Duodenal mucosa (tissue), 2 donors: Measurements from ENCODE around the gene SFXN1.
"Not testable (repeated sequence)": the region's sequence is repeated elsewhere in the genome, so short reads cannot be mapped to it uniquely, and the experiment has no call there.

Experiments used
- H3K27ac ChIP-seq: one replicate; pipeline ENCODE4 v1.7.0; 2013; ENCODE audit warnings: low read depth, low read length
- H3K27me3 ChIP-seq, 2 donors: one replicate each; pipeline ENCODE4 v1.7.0; 2013; ENCODE audit warnings: low read length in 2 of 2, control low read depth in 1 of 2; ENCODE audit not compliant: insufficient read depth in 2 of 2, control insufficient read depth in 1 of 2
- H3K36me3 ChIP-seq, 2 donors: one replicate each; pipeline ENCODE4 v1.7.0; 2013; ENCODE audit warnings: low read length in 2 of 2, control low read depth in 1 of 2; ENCODE audit not compliant: insufficient read depth in 2 of 2, control insufficient read depth in 1 of 2
- H3K4me1 ChIP-seq, 2 donors: one replicate each; pipeline ENCODE4 v1.7.0; 2013; ENCODE audit warnings: low read length in 2 of 2, control low read depth in 1 of 2; ENCODE audit not compliant: insufficient read depth in 2 of 2, control insufficient read depth in 1 of 2
- H3K4me3 ChIP-seq, 2 donors: one replicate each; pipeline ENCODE4 v1.7.0; 2013; ENCODE audit warnings: low read length in 2 of 2, low read depth in 1 of 2
- H3K9ac ChIP-seq, 2 donors: one replicate each; pipeline ENCODE4 v1.7.0; 2013; ENCODE audit warnings: low read length in 2 of 2, low read depth in 1 of 2
- H3K9me3 ChIP-seq, 2 donors: one replicate each; pipeline ENCODE4 v1.7.0; 2013; ENCODE audit warnings: low read length in 2 of 2, control low read depth in 1 of 2; ENCODE audit not compliant: control insufficient read depth in 1 of 2

SFXN1 gene

GRCh38 chr5:175478384-175479124, at the start of gene SFXN1:
Gene SFXN1 (plus strand): TSS chr5:175478560. CDS start chr5:175492104, 13,544 bp downstream.
- peak within 1 kb of the TSS; percentile 95 for H3K4me3 ChIP-seq
- peak within 1 kb of the TSS; percentile 85 to 94 for H3K9ac ChIP-seq
- peaks cover 2 to 4% of the 10 kb centered on the region in 2 donors for H3K36me3 ChIP-seq
- H3K27ac ChIP-seq, result peak within 1 kb of the TSS; percentile 37
- peaks cover 19 to 20% of the 10 kb centered on the region in 2 donors for H3K4me1 ChIP-seq
- H3K9me3 ChIP-seq, result no peaks in the 10 kb centered on the region
- no peaks in the 10 kb centered on the region for H3K27me3 ChIP-seq

DNA sequence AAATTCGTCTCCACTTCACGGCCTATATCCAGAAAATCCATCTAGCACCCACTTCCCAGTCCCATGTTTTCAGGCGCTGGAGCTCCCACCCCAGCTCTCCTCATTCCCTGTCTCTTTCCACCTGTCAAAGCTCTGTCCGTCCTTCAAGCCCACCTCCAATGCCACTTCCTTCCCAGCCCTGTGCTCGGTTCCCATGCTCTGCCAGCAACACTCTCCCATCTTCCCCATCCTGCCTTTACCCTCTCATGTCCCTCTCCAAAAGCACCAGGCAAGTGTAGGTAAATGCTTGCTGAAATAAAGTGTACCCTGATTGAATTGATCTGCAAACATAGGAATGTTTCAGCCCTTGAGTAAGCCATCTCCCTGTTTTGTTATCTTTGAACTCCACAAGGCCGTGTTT, 43.6 kb upstream of the SFXN1 start:
- no peak overlapping the region for H3K9ac ChIP-seq
- no peaks in the 10 kb centered on the region for H3K36me3 ChIP-seq
- H3K27me3 ChIP-seq, result no peaks in the 10 kb centered on the region
- no peak overlapping the region for H3K27ac ChIP-seq
- no peaks in the 10 kb centered on the region for H3K4me1 ChIP-seq
- H3K4me3 ChIP-seq, result no peak overlapping the region
- no peaks in the 10 kb centered on the region for H3K9me3 ChIP-seq

GRCh38 chr5:175436359-175436758, 42.0 kb upstream of the SFXN1 start:
- no peak overlapping the region for H3K9ac ChIP-seq
- H3K27me3 ChIP-seq, result no peaks in the 10 kb centered on the region
- no peak overlapping the region for H3K27ac ChIP-seq
- H3K9me3 ChIP-seq, result no peaks in the 10 kb centered on the region
- H3K36me3 ChIP-seq, result no peaks in the 10 kb centered on the region
- H3K4me1 ChIP-seq, result no peaks in the 10 kb centered on the region
- no peak overlapping the region for H3K4me3 ChIP-seq

- H3K9me3 ChIP-seq, result no peaks in the 10 kb centered on the region
- H3K4me3 ChIP-seq, result no peak overlapping the region
- no peak overlapping the region for H3K27ac ChIP-seq
- no peaks in the 10 kb centered on the region for H3K4me1 ChIP-seq
- H3K27me3 ChIP-seq, result peaks cover 5 to 15% of the 10 kb centered on the region in 2 donors
- no peak overlapping the region for H3K9ac ChIP-seq
- no peaks in the 10 kb centered on the region for H3K36me3 ChIP-seq
Observed at GRCh38 chr5:175438234-175438857, 40.0 kb upstream of the SFXN1 start.

DNA sequence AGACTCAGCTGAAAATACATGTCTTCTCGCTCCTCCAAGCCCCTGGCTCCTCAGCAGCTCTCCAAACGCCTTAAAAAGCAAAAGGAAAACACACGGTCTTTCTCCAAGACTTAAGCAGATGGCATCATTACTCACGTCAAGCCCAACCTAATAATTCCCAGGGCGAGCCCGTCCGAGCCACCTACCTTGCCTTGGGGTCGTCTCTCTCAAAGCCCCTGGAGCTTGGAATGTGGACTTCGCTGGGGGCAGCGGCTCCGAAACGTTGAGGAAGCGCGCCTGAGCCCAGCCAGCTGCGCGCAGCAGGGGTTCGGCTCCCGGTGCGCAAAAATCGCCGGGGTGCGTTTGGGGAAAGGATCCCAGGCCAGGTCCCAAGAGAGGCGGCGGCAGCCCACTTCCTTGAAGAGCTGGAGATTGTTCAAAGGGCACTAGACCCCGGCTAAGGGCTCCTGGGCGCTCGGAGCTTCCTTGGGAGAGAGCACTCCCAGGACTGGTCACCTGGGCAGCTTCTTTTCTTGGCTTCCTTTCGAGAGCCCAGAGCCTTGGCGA, 34.8 kb upstream of the SFXN1 start:
- Histone ChIP-seq H3K9ac (no peak overlapping the region), H3K27ac (no peak overlapping the region), H3K36me3 (no peaks in the 10 kb centered on the region), H3K27me3 (peaks cover 26 to 45% of the 10 kb centered on the region in 2 donors), H3K4me3 (no peak overlapping the region), H3K4me1 (peaks cover 0 to 3% of the 10 kb centered on the region in 2 donors), H3K9me3 (no peaks in the 10 kb centered on the region)

GRCh38 chr5:175444060-175444904, 34.1 kb upstream of the SFXN1 start, which contains the start of gene DRD1:
Gene DRD1 (minus strand): TSS chr5:175444182. CDS start chr5:175443099, 1,083 bp downstream.
- Histone ChIP-seq H3K9me3 (no peaks in the 10 kb centered on the region), H3K4me1 (peaks cover 0 to 3% of the 10 kb centered on the region in 2 donors), H3K4me3 (no peak within 1 kb of the TSS), H3K9ac (no peak within 1 kb of the TSS), H3K36me3 (no peaks in the 10 kb centered on the region), H3K27ac (no peak within 1 kb of the TSS), H3K27me3 (peaks cover 26 to 45% of the 10 kb centered on the region in 2 donors)

GRCh38 chr5:175444905-175445456, 33.4 kb upstream of the SFXN1 start:
- H3K9ac ChIP-seq, result no peak overlapping the region
- H3K4me1 ChIP-seq, result peaks cover 0 to 3% of the 10 kb centered on the region in 2 donors
- no peaks in the 10 kb centered on the region for H3K9me3 ChIP-seq
- no peak overlapping the region for H3K27ac ChIP-seq
- no peak overlapping the region for H3K4me3 ChIP-seq
- peaks cover 26 to 45% of the 10 kb centered on the region in 2 donors for H3K27me3 ChIP-seq
- H3K36me3 ChIP-seq, result no peaks in the 10 kb centered on the region

- H3K36me3 ChIP-seq, H3K27ac ChIP-seq, H3K9me3 ChIP-seq, H3K4me3 ChIP-seq, H3K4me1 ChIP-seq, H3K9ac ChIP-seq: not testable (repeated sequence)
- peaks cover 32 to 45% of the 10 kb centered on the region in 2 donors for H3K27me3 ChIP-seq
Observed at GRCh38 chr5:175446378-175446777, 32.0 kb upstream of the SFXN1 start.

GRCh38 chr5:175447571-175447970, 30.8 kb upstream of the SFXN1 start:
- H3K9ac ChIP-seq, result no peak overlapping the region
- no peaks in the 10 kb centered on the region for H3K36me3 ChIP-seq
- no peak overlapping the region for H3K27ac ChIP-seq
- peaks cover 0 to 3% of the 10 kb centered on the region in 2 donors for H3K4me1 ChIP-seq
- H3K4me3 ChIP-seq, result no peak overlapping the region
- no peaks in the 10 kb centered on the region for H3K9me3 ChIP-seq
- peaks cover 37 to 38% of the 10 kb centered on the region in 2 donors for H3K27me3 ChIP-seq
